ENCODE data around the gene PPP1R37.

DNA sequence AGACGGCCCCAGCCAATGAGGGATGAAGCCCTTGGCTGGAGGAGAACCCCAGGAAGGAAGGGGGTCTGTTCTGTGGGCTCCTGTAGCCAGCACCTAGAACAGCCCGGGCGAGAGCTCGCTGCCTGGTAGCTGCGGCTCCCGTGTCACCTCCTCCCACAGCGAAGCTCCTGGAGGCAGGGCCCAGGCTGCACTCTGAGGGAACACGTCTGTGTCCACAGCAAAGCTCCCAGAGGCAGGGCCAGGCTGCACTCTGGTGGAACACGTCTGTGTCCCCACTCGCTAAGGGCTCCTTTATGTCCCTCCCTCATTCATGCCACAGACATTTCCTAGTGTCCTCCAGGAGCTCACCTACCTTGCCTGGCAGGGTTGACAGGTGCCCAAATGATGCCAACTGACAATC lies 76.6 kb downstream of the PPP1R37 start:
- TF ChIP-seq TCF4 (CRISPR knock-in tag; IDR thresholded peaks at IDR 0.05; ENCODE audit: borderline replicate concordance), result no peak
- TF ChIP-seq, protein P1, sequence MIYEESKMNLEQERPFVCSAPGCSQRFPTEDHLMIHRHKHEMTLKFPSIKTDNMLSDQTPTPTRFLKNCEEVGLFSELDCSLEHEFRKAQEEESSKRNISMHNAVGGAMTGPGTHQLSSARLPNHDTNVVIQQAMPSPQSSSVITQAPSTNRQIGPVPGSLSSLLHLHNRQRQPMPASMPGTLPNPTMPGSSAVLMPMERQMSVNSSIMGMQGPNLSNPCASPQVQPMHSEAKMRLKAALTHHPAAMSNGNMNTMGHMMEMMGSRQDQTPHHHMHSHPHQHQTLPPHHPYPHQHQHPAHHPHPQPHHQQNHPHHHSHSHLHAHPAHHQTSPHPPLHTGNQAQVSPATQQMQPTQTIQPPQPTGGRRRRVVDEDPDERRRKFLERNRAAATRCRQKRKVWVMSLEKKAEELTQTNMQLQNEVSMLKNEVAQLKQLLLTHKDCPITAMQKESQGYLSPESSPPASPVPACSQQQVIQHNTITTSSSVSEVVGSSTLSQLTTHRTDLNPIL (CRISPR knock-in tag; IDR thresholded peaks at IDR 0.05; ENCODE audit: low read depth), result no peak
- no peak for TF ChIP-seq ISL1 (CRISPR knock-in tag; IDR thresholded peaks at IDR 0.05)
- TF ChIP-seq OSR1 (CRISPR knock-in tag; IDR thresholded peaks at IDR 0.05), result no peak
- TF ChIP-seq ZFP30 (CRISPR knock-in tag; IDR thresholded peaks at IDR 0.05), result no peak
